HG02798 (cell line): ENCODE measurements around the gene ARHGEF1.

Experiments used
- ATAC-seq: cut with Tn5 transposase; IDR thresholded peaks from one replicate; pipeline ENCODE4 v1.9.1; 2021; ENCODE audit warnings: mild to moderate bottlenecking; ENCODE audit not compliant: unreplicated experiment, poor library complexity

Gene ARHGEF1

DNA sequence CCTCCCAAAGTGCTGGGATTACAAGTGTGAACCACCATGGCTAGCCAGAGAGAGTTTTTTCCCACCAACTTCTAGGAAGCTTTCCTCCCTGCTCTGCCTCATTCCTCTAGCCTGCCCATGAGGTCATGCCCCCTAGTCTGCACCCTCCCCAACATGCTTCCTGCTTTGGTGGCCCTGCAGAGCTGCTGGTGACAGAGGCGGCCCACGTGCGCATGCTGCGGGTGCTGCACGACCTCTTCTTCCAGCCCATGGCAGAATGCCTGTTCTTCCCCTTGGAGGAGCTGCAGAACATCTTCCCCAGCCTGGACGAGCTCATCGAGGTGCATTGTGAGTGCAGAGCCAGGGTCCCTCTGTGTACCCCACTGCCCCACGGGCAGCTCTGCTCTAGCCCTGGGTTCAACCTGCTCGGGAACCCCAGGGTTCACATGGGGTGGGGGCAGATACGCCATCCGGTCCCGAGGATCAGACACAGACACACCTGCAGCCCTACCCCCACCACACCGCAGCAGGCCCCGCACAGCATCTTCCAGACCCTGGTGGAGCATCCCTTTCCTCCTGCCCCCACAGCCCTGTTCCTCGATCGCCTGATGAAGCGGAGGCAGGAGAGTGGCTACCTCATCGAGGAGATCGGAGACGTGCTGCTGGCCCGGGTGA is 18.9 kb downstream of the ARHGEF1 start:
- ATAC-seq, result no peak

DNA sequence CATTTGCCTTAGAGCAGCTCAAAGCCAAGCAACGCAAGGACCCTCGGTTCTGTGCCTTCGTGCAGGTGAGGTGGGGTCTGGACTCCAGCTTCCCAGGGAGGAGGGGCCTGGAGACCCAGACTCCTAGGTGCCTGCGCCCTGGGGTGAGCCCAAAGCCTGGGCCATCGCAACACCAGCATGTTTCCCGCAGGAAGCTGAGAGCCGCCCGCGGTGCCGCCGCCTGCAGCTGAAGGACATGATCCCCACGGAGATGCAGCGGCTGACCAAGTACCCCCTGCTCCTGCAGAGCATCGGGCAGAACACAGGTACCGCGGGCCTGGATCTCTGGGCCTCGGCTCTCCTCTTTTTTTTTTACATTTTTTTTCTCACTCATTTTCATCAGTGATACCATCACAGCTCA is 19.6 kb downstream of the ARHGEF1 start:
- ATAC-seq, result no peak

DNA sequence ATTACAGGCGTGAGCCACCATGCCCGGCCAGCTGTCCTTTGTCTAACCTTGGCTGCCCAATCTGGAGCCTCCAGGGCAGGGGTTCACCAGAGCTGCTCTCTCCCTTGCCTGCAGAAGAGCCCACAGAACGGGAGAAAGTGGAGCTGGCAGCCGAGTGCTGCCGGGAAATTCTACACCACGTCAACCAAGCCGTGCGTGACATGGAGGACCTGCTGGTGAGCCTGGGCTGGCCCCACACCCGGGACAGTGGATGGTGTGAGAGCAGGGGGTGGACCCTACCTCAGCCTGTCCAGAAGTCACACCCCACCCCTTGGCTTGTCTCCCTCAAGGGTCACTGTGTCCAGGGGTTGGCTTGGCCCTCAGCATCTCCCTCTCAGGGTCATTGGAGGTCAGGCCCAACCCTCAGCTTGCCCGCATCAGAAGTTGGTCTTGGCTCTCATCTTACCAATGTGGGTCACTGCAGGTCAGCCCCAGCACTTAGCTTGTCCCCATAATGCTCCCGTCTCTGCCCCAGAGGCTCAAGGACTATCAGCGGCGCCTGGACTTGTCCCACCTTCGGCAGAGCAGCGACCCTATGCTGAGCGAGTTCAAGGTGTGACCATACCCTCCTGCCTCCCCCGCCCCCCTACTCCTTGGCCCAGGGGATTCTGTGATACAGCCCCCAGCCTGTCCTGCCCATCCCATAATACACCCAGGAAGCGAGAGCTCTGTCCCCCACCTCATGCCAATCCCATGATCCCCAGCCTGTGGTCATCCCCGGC is 20.4 kb downstream of the ARHGEF1 start:
- no peak for ATAC-seq

DNA sequence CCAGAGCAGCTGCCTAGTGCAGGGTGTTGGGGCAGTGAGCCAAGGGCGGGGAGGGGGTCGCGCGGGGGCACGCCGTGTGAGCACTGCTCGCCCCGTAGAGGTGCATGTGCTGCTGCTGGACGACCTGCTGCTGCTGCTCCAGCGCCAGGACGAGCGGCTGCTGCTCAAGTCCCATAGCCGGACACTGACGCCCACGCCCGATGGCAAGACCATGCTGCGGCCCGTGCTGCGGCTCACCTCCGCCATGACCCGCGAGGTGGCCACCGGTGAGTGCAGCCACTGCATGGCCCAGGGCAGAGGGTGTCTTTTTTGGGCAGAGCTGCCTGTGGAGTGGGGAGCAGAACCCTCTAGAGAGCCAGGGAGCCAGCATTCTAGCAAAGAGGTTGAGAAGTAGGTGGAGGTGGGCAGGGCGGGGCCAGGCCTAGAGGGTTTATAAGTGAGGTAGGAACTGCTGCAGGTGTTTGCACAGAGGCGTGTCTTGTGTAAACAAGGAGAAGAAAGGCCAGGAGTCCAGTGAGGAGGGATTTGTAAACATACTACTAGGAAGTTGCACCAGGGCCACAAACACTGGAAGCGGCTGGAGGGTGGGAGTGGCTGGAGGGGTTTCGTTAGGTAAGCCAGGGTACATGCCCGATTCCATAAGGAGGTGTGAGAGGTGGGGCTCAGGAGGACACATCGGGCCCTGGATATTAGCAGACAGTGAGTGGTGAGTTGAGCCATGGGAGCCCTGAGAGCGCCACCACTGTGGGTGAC is 21.3 kb downstream of the ARHGEF1 start:
- ATAC-seq, result no peak

DNA sequence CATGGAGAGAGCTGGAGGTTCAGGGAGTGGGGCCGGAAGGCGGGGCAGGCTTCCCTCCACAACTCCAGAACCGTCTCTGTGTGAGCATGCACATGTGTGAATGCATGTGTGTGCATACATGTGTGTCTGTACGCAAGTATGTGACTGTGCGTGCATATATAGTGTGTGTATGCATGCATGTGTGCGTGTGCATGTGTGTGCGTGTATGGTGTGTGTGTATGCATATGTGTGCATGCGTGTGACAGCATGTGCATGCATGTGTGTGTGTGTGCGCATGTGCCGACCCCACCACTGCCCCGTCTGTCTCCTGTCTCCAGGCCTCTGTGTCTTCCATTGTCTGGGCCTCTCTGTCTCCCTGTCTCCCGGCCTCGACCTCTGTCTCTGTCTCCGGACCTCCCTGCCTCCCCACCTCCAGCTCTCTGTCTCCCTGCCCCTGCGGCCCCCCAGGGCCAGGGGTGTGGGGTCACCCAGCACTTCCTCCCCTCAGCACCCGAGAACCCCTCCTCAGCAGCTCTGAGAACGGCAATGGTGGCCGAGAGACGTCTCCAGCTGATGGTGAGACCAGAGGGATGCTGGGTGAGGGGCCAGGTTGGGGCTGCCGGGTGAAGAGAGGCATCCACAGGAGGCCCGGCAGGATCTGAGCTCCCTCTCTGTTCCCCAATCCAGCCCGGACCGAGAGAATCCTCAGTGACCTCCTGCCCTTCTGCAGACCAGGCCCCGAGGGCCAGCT is 22.5 kb downstream of the ARHGEF1 start:
- no peak for ATAC-seq

DNA sequence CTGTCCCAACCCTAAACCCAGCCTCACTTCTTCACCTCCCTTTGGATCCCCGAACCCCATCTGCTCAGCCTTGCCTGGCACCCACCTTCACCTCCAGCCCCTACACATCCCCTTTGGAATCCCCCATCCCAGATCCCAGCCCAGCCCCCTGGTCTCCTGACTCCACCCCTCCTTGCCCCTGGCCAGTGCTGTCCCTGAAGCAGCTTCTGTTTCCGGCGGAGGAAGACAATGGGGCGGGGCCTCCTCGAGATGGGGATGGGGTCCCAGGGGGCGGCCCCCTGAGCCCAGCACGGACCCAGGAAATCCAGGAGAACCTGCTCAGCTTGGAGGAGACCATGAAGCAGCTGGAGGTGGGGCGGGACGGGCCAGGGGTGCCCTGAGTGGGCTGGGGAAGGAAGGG is 23.3 kb downstream of the ARHGEF1 start:
- no peak for ATAC-seq

DNA sequence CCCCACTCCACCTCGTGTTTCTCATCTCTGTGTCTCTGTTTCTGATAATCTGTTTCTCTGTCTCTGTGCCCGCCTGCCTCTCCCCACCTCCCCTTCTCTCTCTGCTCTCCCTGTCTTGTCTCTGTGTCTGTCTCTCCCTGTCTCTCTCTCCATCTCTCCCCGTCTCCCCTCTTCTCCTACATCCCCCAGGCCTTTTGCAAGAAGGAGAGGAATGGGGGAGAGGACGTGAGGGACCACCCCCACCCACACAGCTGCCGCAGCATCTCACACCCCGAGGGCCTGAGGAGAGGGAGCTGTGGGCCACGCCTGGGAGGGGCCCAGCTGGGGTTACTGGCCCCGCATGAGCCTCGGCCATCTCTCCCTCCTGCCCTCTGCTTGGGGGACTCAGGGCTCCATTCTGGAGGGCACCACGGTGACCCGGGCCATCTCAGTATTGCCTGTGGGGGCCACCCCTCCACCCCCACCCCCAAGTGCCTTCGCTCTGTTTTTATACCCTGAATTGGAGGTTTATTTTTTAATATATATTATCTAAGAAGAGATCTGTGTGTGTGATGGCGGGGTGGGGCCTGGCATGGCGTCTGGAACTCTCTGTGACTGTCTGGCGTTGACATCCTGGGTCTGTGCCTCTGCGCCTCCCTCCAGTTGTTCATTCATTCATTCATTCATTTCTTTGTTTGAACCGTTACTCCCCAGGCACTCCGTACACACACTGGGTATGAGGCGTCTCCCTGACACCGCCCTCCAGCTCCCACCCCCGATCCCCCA is 24.1 kb downstream of the ARHGEF1 start:
- ATAC-seq, result no peak

DNA sequence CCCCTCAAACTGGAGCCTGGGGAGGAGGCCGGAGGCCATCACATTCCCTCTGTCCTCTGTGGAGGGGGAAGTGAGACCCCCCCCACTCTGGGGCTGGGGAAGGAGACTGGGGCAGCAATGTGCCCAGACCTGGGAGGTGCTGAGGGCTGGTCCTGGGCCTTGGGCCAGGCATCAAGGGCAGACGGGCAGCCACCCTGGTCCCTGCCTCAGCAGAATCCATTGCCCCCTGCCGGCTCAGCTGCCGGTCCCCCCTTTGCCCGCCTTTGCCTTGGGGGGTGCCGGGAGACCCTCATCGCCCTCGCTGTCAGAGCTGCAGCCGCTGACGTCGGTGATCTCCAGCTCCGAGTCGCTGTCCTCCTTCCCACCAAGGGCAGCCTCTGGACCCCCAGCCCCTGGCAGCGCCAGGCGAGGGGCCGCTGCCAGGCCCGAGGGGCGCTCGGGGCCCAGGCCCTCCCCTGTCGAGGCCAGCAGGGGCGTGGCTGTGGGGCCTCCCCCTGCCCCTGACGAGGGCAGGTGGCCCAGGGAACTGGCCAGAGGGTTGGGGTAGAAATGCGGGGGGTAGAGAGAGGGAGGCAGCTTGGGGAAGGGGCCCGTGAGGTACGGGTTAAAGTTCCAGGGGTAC is 25.1 kb downstream of the ARHGEF1 start:
- no peak for ATAC-seq

DNA sequence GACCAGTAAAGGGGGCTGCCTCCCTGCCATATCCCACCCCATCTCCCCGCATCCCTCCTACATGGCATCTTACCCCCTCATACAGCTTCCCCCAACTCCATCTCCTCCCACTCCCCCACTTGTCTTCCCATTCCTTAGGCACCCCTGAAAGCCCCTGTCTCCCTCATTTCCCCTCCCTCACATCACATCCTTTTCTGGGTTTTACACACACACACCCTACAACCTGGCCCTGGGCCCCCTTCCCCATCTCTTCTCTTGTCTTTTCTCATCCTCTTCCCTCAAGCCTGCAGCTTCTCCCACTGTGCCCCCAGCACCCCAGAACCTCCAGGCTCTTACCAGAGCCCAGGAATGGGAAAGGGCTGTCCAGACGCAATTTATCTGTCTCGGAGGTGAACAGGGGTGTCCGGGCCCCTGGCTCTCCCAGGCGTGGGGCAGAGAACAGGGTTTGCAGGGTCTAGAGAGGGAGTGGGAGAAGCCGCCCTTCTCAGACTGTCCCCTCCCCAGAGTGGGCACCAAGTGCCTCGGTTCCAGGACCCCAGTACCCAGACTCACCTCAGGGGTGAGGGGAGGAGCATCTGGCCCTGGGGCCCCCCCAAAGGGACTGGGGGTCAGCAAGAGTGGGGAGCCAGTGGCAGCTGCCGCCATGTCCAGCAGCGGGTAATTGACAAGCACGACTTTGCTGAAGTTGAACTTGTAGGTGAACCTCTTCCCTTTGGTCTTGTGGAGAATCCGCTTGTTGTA is 25.9 kb downstream of the ARHGEF1 start:
- ATAC-seq, result no peak

DNA sequence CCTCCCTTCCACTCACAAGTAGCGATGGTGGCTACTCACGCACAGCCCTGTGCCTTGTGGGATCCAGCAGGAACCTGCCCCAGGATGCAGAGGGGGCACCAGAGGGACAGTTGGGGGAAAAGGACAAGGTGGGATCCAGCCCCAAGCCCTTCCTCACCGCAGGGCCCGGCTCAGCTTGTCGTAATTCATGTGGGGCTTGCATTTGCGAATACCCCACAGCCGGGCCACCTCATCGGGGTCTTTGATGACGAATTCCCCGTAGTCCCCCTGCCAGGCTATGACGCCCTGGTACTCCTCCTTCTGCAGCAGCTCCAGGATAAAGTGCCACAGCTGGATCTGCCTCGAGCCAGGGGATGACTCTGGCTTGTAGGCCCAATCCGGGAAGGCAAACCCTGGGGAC is 26.7 kb downstream of the ARHGEF1 start:
- no peak for ATAC-seq

DNA sequence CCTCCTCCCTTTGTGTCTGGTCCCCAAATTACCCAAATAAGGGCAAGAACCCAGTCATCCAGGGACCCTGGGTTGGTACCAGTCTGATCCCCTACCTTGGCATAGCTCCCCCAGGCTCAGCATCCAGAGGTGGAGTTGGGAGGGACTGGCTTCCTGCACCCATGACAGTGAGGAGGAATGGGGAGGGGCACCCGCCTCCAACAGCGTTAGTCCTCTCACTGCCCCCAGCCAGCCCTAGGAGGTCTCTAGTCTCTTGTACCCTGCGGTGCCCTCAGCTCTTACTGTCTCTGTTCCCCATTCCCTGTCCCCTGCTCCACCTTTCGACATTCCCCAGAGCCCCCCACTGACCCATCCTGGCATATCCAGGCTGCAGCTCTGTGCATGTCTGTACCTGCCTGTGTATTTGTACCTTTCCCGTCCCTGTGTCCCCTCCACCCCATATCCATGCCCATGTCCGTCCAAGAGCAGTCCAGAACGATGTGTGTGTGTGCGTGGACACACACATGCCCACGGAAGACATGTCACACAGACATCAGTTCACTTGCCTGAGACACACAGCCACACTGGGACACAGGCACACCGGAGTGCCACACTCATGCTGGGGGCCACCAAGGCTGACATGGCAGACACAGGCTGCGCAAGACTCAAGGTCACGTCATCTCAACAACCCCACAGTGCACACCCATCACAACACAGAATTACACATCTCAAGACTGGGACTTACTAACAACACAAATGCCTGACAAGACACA is 27.4 kb downstream of the ARHGEF1 start:
- ATAC-seq, result no peak

DNA sequence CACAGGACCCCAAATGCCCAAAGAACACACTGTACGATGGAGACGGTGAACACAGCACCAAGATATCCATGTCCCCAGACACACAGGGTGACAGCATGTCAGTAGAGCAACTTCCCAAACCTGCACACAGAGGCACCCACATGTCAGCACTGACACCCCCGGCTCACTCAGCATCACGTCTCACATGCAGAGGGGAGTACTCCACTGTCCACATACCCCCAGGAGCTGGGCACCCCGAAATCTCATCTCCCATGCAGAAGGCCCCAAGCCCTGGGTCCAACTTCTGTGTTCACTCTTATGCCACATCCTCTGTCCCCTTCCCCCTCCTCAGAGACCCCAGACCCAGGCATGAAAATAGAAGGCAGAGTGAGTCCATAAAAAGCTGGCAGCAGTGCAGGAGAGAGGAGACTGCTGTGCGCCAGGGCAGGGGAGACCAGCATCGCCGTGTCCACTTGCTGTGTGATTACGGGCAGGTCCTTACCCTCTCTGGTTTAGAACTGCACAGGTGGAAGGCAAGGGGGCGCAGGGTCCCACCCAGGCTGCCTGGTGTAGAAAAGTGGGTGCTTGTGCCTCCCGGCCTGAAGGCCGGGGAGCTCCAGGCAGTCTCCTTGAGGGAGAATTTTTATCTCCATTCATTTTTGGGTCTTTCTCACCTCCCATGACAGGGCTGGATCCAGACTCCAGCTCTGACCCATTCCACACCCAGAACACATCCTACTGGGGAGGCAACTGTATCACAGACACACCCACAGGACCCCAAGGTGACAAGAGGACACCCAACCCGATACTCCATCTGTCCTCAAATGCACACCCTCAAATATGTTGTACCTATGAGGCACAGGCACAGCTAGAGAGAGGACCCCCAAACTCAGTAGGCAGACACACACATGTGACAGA is 28.3 kb downstream of the ARHGEF1 start:
- ATAC-seq, result no peak

DNA sequence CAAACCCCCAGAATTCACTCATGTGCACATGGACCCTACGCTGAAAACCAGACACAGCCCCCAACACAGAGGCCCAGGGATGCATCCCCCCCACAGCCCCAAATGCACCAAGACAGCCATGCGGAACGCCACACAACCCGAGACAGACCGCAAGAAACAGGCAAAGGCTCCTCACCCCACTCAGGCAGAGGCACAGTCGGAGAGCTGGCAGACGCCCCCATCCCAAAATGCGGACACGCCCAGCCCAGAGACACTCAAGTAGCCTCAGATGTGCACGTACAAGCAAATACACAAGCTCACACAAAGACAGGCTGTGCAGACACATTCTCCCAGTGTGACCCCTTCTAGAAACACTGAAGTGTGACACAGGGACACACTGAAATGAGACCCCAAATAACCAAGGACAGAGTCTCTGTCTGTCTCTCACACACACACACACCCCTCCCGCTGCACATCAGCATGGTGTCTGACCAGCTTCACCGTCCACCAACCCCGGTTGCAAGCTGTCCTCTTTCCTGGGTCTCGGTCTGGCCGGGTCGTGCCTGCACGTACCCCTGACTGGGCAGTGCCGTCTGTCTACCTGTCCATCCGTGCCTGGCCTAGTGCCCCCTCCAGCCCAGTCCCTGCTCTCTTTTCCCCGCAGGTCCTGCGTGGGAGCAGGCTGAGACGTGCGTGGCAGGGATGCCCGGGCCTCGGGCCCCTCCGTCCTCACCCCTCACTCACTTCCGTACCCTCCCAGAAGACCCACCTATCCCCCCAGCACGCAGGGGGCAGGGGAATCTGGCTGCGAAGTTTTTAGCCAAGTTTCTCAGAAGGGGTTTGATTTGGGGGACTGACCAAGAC is 29.1 kb downstream of the ARHGEF1 start:
- ATAC-seq, result no peak

DNA sequence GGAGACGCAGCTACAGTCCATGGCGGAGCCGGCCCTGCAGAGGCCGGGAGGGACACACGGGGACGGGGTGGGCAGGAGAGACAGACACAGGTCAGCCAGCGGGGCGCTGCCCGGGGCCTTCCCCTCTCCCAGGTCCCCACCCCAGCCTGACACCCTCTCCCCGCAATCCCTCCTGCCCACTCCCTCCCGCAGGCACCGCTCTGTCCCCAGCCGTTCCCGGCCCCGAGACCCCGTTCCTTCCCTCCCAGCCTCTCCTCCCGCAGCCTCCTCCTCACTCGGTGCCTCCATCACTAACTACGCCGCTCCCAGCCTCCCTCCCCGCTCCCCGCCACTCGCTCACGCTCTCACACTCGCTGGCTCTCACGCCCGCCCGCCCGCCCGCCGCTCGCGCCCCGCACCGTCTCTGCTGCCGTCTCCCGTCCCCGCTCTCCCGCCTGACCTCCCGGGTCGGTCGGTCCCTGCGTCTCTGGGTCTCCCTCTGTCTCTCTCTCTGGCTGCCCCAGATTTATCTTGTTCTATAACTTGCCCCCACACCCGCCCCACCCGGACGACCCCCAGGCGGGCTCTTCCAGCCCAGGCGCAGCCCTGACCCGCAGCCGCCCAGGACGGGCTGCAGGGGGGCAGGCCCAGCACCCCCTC is 30.0 kb downstream of the ARHGEF1 start:
- no peak for ATAC-seq

DNA sequence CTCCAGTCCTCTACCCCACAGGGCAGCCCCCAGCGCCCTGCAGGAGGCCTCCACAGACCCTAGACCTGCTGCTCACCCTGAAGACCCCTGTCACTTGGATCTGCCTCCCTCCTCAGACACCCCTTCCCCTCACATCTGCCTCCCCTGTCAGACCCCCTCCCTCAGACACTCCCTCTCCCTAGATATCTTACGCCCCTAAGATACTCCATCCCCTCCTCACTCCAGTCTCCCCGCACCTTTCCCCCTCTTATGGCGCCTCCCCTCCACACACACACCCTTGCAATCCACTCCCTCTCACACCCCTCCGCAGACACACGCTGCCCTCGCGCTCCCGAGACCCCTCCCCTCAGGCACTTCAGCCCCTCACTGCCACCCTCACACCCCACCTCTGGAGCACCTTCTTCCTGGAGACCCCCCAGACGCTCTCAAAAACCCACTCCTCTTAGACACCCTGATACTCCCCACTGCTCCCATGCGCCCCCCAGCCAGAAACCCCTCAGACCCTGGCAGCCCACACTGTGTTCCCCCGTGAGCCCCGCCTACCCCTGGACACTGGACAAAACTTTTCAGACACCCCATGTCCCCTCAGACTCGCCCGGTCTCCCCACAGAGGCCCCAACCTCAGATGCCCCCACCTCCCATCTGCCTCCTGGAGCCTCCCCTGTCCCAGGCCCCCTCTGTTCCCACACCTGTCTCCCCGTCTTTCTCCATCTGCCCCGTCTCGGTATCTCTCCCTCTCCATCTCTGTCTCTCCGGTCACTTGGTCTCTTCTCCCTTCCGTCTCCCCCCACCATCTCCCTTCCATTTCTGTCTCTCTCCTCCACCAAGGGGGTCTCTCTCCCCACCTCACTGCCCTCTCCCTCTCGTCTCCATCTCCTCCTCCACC is 30.8 kb downstream of the ARHGEF1 start:
- no peak for ATAC-seq
